Stimulated activated CD8-positive, alpha-beta memory T cell treated with anti-CD3 and anti-CD28 coated beads, Interleukin-2, amount 100 ng/mL, for 48 hours (primary cell): Measurements from ENCODE around the gene PAPLN.

Source experiments
- DNase-seq, 2 donors: peaks; one replicate each; pipeline ENCODE4 v3.0.0-alpha.2; 2020; ENCODE audit warnings: low read depth in 2 of 2

Gene PAPLN

DNA sequence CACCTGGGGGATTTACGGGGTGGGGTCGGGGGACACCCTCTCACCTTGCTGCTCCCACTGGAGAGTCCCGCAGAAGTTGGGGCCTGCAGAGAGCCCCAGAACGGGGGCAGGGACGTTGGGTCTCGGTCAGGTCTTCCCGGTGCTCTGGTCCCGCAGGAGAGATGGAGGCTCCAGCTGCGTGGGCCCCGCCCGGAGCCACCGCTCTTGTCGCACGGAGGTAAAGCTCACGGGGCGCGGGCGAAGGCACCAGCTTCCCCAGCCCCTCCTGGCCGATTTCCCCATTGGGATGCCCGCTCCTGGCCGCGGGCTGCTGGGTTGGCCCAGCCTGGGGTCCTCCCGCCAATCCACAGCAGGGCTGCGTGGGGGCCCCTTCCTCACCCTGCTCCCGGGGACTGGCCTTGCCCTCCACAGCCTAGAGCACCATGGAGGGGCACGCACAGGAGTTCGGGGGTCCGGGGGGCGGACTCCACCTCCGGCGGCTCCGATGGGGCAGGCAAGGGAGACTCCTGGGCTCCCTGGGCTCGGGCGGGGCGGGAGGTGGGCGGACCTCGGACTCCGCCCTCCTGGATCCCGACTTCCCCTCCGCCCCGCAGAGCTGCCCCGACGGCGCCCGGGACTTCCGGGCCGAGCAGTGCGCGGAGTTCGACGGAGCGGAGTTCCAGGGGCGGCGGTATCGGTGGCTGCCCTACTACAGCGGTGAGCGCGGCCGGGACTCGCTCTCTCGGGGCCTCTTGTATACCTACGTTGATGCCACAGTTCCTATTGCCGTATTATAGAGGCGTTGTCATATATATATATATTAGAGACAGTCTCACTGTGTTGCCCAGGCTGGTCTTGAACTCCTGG lies 8.4 kb downstream of the PAPLN start:
- DNase-seq = peak; percentile 23 to 30

DNA sequence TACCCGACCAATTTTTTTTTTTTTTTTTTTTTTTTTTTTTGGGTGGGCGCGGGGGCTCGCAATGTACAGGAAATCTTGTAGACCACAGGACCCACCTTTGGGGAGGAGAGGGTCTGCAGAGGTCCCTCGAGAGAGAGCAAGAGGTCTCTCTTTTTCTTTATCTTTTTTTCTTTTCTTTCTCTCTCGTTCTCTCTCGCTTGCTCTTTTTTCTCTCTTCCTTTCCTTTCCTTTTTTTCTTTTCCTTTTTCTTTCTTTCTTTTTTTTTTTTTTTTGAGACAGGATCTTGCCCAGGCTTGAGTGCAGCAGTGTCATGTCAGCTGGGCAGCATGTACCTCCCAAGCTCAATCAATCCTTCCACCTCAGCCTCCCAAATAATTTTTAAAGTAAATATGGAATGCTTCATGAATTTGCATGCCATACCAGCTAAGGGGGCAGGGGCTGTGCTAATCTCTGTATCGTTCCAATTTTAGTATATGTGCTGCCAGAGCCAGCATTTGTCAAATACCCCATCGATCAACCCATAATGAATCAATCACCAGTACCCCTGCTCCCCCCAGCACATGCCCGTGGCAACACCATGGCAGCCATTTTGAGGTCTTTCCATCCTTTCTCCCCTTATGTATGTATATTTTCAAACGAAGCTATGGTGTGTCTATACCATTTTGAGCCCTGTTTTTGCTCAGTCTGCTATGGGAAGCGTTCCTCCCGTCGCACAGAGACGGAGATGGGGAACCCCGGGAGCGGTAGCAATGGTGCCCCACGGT lies 9.3 kb downstream of the PAPLN start:
- no peak for DNase-seq

DNA sequence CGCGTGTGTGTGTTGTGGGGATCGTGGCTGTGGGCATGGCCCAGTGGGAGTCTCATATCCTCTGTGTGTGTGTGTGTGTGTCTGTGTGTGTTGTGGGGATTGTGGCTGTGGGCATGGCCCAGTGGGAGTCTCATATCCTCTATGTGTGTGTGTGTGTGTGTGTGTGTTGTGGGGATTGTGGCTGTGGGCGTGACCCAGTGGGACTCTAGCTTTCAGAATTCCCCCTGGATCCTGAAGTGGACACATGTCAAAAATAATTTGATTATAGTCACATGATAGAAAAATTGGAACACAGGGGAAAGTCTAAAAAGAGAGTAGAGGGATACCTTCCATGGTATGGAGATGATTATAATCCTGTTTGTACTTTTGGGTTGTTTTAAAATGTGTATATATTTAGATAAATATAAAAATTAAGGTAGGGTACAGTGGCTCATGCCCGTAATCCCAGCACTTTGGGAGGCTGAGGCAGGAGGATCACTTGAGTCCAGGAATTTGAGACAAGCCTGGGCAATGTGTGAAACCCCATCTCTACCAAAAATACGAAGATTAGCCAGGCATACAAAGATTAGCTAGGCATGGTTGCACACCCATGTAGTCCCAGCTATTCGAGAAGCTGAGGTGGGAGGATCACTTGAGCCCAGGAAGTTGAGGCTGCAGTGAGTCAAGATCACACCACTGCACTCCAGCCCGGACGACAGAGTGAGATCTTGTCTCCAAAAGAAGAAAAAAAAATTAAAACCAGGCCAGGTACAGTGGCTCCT lies 11.0 kb downstream of the PAPLN start:
- DNase-seq = no peak

GRCh38 chr14:73249108-73249507 lies 11.8 kb downstream of the PAPLN start:
- DNase-seq = no peak

DNA sequence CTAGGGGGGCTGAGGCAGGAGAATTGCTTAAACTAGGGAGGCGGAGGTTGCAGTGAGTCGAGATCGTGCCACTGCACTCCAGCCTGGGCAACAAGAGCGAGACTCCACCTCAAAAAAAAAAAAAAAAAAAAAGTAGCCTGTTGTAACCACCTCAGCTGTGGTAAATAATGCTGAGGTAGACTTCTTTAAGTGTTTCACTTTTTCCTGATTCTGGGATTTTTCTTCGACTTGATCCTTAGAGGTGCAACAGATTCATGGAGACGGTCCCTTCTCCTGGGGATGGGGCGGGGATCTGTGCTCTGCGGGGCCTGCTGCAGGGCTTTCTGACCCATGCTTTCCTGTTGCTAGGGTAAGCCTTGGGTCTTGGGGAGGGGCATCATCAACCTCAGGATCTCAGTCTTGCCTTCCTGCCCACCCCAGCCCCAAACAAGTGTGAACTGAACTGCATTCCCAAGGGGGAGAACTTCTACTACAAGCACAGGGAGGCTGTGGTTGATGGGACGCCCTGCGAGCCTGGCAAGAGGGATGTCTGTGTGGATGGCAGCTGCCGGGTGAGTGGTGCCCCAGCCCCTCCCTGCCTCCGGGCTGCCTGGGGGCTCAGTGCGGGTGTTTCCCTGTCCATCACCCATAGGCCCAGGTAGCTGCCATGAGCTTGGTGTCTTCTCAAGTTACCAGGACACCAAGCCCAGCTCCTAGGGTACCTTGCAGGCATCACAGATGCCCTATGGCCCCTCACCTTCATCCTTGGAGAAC lies 12.4 kb downstream of the PAPLN start:
- DNase-seq = no peak

DNA sequence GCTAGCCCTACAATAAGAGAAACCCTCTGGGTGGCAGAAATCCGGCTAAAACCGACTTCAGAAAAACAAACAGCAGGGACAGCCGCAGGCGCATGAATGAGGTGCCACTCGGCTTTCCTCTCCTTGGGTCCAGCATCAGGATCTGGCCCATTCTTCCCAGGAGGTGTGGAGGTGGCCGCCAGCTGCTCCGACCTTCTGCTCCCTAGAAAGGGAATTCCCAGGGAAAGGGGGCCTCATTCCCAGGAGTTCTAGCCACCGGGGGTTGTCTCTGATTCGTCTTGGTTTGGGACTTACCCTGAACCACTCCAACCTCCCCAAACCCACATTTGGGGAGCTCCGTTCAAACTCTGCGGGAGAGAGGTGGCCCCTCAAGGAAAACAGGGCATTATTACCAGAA lies 13.0 kb downstream of the PAPLN start:
- no peak for DNase-seq

DNA sequence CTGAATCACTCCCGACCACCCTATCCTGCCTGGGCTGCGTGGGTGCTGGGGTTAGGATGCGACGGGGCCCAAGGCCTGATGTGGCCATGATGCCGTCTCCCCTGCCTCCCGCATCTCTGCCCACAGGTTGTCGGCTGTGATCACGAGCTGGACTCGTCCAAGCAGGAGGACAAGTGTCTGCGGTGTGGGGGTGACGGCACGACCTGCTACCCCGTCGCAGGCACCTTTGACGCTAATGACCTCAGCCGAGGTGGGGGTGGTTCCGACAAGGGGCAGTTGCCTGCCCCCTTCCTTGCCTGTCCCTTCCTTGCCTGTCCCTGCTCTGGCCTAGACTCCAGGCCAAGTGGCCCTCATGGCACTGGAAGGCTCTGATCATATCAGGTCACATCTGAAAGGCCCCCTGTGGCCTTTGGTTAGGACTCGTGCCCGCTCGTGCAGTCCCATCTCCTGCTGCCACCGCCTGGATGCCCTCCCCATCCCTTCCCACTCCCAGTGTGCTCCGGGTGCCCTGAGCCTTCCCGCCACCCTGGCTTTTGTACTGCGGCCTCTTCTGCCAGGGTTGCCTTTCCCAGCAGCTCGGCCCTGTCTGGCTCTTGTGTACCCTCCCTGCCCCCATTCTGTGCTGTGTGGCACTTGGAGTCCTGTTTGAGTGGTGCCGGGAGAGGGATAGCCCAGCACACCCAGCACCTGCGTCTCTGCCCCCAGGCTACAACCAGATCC lies 13.6 kb downstream of the PAPLN start:
- no peak for DNase-seq

- DNase-seq = no peak
These were observed 14.4 kb downstream of the PAPLN start for GRCh38 chr14:73251516-73252215.

DNA sequence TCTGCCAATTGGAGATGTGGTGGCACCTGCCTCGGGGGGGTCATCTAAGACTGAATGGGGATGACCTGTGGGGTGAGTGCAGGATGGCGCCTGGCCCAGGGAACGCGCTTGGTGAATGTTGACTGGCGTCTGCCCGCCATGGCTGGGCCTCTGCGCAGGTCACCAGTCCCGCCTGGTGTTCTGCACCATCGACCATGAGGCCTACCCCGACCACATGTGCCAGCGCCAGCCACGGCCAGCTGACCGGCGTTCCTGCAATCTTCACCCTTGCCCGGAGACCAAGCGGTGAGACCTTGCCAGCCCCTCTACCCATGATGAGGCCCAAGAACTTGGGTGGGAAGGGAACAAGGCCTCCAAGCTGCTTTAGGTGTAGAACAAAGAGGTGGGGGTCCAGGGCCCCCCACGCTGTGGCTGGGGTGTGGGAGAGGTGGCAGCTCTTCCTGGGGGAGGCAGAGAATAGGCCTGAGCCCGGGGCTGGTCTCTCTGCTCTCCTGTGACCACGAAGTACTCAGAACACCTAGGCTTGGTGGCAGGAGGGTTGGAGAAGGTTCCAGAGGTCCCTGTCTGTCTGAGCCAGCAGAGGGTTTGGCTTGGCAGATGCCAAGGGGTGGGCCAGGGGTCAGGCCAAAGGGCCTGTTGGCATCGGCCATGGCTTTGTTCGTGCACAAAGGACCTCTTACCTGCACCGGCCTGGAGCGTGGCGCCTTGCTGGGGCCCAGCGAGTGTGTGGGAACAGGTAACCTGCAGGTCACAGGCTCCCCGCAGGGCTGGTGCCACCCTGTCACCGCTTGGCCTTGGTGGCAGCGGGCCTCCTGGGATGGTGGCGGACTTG lies 15.4 kb downstream of the PAPLN start:
- DNase-seq = no peak

DNA sequence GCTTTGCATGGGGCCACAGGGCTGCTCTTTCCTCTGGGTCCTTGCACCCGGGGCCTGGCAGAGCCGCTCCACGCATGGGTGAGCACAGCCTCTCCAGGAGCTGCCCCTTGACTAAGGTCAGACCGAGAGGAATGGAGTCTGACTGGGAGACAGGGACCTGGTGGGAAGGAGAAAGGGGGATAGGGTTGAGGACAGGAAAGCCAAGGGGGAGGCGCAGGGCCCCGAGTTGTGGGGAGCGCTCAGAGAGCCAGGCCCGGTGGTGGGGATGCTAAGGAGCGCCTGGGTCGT lies 16.0 kb downstream of the PAPLN start:
- no peak for DNase-seq

GRCh38 chr14:73253721-73254120 lies 16.4 kb downstream of the PAPLN start:
- DNase-seq = no peak

DNA sequence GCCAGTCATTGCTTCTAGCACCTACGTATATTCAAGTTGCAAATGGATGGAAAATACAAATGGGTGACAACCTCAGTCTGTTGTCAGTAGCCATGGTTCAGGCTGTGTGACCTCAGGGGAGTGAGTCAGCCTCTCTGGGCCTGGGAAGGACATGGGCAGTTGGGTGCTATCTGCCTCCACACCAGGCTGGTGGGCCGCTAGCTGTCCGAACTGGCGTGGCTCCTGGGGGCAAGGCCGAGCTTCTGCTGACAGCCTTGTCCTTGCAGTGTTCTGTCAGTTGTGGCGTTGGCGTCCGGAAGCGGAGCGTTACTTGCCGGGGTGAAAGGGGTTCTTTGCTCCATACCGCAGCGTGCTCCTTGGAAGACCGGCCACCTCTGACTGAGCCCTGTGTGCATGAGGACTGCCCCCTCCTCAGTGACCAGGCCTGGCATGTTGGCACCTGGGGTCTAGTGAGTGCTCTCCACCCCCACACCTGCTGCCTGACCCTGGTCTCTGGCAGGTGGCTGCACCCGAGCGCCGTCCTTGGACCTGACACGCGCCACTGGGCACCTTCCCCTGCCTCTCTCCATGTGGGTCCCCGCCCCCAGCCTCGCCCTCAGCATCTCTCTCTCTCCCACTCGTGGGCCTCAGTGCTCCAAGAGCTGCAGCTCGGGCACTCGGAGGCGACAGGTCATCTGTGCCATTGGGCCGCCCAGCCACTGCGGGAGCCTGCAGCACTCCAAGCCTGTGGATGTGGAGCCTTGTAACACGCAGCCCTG lies 17.1 kb downstream of the PAPLN start:
- DNase-seq = no peak

DNA sequence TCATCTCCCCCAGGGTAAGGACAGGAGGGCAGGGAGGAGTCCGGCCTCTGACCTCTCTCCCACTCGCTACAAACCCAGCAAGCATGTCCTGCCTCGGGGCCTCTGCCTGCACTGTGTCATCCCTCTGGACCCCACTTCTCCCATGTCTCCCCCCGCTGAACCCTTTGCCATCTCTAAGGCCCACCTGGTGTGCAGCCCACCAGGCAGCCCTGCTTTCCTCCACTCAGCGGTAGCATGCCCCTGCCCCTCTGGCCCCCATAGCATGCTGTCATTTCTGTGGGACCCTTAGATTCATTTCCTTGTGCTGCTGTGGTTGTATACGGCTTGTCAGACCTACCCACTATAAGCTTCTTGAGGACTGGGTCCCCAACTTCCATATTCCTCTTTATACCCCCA lies 17.7 kb downstream of the PAPLN start:
- no peak for DNase-seq

- DNase-seq = no peak
These were observed 18.5 kb downstream of the PAPLN start for GRCh38 chr14:73255693-73256225.

GRCh38 chr14:73258076-73258475 lies 20.8 kb downstream of the PAPLN start:
- DNase-seq = no peak

DNA sequence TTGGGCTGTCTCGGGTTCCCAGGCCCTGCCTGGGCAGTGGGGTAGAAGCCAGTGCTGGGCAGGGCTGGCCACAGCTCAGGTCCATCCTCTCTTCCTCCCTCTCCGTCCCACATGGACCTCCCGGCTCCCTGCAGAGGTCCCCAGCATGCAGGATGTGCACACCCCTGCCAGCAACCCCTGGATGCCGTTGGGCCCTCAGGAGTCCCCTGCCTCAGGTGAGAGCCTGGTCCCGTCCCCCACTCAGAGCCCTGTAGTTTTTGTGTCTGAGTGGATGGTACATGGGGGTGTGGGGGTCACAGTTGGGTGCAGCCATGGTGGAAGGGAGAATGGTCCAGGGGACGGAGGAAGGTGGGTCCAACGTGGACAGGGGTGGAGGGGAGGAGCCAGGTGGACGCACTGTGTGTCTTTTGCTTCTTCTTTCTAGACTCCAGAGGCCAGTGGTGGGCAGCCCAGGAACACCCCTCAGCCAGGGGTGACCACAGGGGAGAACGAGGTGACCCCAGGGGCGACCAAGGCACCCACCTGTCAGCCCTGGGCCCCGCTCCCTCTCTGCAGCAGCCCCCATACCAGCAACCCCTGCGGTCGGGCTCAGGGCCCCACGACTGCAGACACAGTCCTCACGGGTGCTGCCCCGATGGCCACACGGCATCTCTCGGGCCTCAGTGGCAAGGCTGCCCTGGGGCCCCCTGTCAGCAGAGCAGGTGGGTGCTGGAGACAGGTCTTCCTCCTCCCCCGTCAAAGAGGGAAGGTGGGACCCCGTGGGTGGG lies 21.7 kb downstream of the PAPLN start:
- no peak for DNase-seq

GRCh38 chr14:73259837-73260236 lies 22.5 kb downstream of the PAPLN start:
- DNase-seq = no peak

- DNase-seq = no peak
These were observed 23.3 kb downstream of the PAPLN start for GRCh38 chr14:73260574-73260973.
